NCI-H2107 treated with DMSO at 0.1 percent for 48 hours (cell line): Measurements from ENCODE around the gene ERCC4.

Experiments
- DNase-seq: peaks from one replicate; lab custom pipeline; 2025; ENCODE audit not compliant: unreplicated experiment; lab: John Stamatoyannopoulos, UW

ERCC4 gene

GRCh38 chr16:13909872-13910303 is 10.1 kb upstream of the ERCC4 start:
- DNase-seq: peak; percentile 18

GRCh38 chr16:13911306-13911705 is 8.6 kb upstream of the ERCC4 start:
- DNase-seq: no peak

- DNase-seq: no peak
These were observed 8.1 kb upstream of the ERCC4 start for GRCh38 chr16:13911871-13912270.

GRCh38 chr16:13912891-13913290 is 7.1 kb upstream of the ERCC4 start:
- no peak for DNase-seq

GRCh38 chr16:13913374-13914292 is 6.3 kb upstream of the ERCC4 start:
- DNase-seq: no peak

GRCh38 chr16:13915033-13915635 is 4.8 kb upstream of the ERCC4 start:
- DNase-seq: no peak

GRCh38 chr16:13919330-13919682 is 648 bp upstream of the ERCC4 start:
- DNase-seq: peak; percentile 72

- DNase-seq: no peak
These were observed 510 bp downstream of the ERCC4 start for GRCh38 chr16:13920510-13920818.

- no peak for DNase-seq
These were observed 1.4 kb downstream of the ERCC4 start for GRCh38 chr16:13921328-13921727.

- DNase-seq: peak; percentile 48
These were observed 3.8 kb downstream of the ERCC4 start for GRCh38 chr16:13923703-13924298.

GRCh38 chr16:13926464-13926863 is 6.5 kb downstream of the ERCC4 start:
- no peak for DNase-seq

GRCh38 chr16:13926891-13927290 is 6.9 kb downstream of the ERCC4 start:
- no peak for DNase-seq

- no peak for DNase-seq
These were observed 8.7 kb downstream of the ERCC4 start for GRCh38 chr16:13928646-13929045.

- no peak for DNase-seq
These were observed 11.9 kb downstream of the ERCC4 start for GRCh38 chr16:13931845-13932244.

GRCh38 chr16:13935408-13935807 is 15.5 kb downstream of the ERCC4 start:
- DNase-seq: no peak

- DNase-seq: no peak
These were observed 16.2 kb downstream of the ERCC4 start for GRCh38 chr16:13936155-13936554.

GRCh38 chr16:13936596-13937081 is 16.7 kb downstream of the ERCC4 start:
- DNase-seq: no peak

GRCh38 chr16:13937411-13937810 is 17.5 kb downstream of the ERCC4 start:
- DNase-seq: no peak

GRCh38 chr16:13938480-13938879 is 18.5 kb downstream of the ERCC4 start:
- no peak for DNase-seq

GRCh38 chr16:13939821-13940220 is 19.9 kb downstream of the ERCC4 start:
- no peak for DNase-seq

GRCh38 chr16:13940397-13940933 is 20.5 kb downstream of the ERCC4 start:
- DNase-seq: no peak

GRCh38 chr16:13944816-13945215 is 24.9 kb downstream of the ERCC4 start:
- no peak for DNase-seq
